Cardiac muscle cell (in vitro differentiated cells and primary cell): ENCODE data around the gene KRTAP3-3. TPM values are rescaled to one million over a fixed set of nuclear protein-coding genes. Genes with fewer than 3 reads are reported as not detected.

Experiments
- DNase-seq, 2 donors: peaks; one replicate each; pipeline versions ENCODE4 v3.0.0 to v3.0.0-alpha.2; 2010 to 2017; ENCODE audit warnings: low read depth in 1 of 2, low spot score in 1 of 2
- H3K27ac ChIP-seq: fragments of 200-600 bp; sonication (generic); 2 replicates; pipeline ENCODE4 v1.5.1; 2016
- H3K27me3 ChIP-seq: fragments of 200-600 bp; sonication (generic); 2 replicates; pipeline ENCODE4 v1.6.0; 2016; ENCODE audit warnings: control low read depth
- H3K36me3 ChIP-seq: fragments of 200-600 bp; sonication (generic); 2 replicates; pipeline ENCODE4 v1.5.1; 2016; ENCODE audit warnings: control low read depth
- H3K4me1 ChIP-seq: fragments of 200-600 bp; sonication (generic); 2 replicates; pipeline ENCODE4 v1.8.1; 2017; ENCODE audit warnings: low read depth, mild to moderate bottlenecking, mixed run types
- H3K4me3 ChIP-seq: fragments of 200-600 bp; sonication (generic); 2 replicates; pipeline ENCODE4 v1.5.1; 2016; ENCODE audit warnings: mild to moderate bottlenecking
- H3K9me3 ChIP-seq: fragments of 200-600 bp; sonication (generic); 2 replicates; pipeline ENCODE4 v1.5.1; 2017; ENCODE audit warnings: low read depth, mild to moderate bottlenecking, control low read depth
- CTCF ChIP-seq: IDR thresholded peaks from 2 replicates; pipeline ENCODE4 v1.5.1; 2012; ENCODE audit warnings: low read depth, mild to moderate bottlenecking, low read length
- polyA plus RNA-seq: library from polyadenylated mRNA; unstranded; fragments of >200 nt; fragmentation: Nextera tagmentation; extraction: Ambion mirVana; gene quantifications from 2 replicates; pipeline ENCODE4 v1.2.1, GENCODE V29; 2016
- total RNA-seq: library from RNA; depleted of rRNA; stranded (reverse); fragments of >200 nt; gene quantifications from 2 replicates; pipeline ENCODE4 v1.2.3, GENCODE V29; 2016

KRTAP3-3 gene
- total and polyA plus RNA-seq, 2 experiments from 2014 or later, result not detected

DNA sequence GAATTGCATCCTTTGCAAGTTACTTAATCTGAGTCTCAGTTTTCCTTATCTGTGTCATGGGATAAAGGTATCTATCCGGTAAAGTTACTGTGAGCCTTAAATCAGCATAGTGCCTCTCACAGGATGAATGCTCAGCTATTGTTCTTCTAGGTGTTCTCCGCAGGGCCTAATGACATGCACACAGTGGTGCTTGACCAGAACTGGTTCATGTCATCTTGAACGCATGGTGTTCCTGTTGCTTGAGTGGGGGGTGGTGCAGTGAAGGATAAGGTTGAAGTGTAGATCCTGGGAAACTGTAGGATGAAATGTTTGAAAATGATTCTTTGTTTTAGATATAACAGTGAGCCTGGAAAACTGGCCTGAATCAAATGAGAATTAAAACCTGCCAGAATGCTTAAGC is 13.8 kb downstream of the KRTAP3-3 start:
- Histone ChIP-seq H3K9me3 (no peaks in the 10 kb centered on the region), H3K36me3 (no peaks in the 10 kb centered on the region), H3K27ac (peak overlapping the region; percentile 82), H3K27me3 (peaks cover 4% of the 10 kb centered on the region), H3K4me1 (peaks cover 14% of the 10 kb centered on the region), H3K4me3 (no peak overlapping the region)
- DNase-seq, result no peak
- TF ChIP-seq CTCF, result no peak

GRCh38 chr17:40978575-40979151 is 15.3 kb downstream of the KRTAP3-3 start:
- Histone ChIP-seq H3K36me3 (no peaks in the 10 kb centered on the region), H3K27me3 (no peaks in the 10 kb centered on the region), H3K27ac (no peak overlapping the region), H3K9me3 (no peaks in the 10 kb centered on the region), H3K4me1 (peaks cover 14% of the 10 kb centered on the region), H3K4me3 (no peak overlapping the region)
- TF ChIP-seq CTCF, result no peak
- DNase-seq, result peak in 1 of 2 donors; percentile 14

DNA sequence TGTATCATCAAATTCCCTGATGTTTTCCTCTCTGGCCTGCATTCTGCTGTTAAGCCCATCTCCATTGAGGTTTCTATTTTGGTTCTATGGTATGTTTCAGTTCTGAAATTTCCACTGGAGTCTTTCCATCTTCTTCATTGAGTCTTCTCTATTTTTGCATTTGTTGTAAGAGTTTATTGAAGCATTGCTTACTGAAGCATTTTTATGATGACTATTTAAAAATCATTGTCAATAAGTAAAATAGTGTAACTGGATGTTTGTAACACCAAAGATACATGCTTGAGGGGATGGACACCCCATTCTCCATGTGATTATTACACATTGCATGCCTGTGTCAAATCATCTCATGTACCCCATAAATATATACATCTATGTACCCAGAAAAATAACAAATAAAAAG is 18.4 kb downstream of the KRTAP3-3 start:
- H3K27me3 ChIP-seq, result no peaks in the 10 kb centered on the region
- no peak overlapping the region for H3K4me3 ChIP-seq
- no peak overlapping the region for H3K27ac ChIP-seq
- H3K4me1 ChIP-seq, result peaks cover 7% of the 10 kb centered on the region
- TF ChIP-seq CTCF, result no peak
- no peaks in the 10 kb centered on the region for H3K36me3 ChIP-seq
- no peaks in the 10 kb centered on the region for H3K9me3 ChIP-seq
- no peak for DNase-seq

DNA sequence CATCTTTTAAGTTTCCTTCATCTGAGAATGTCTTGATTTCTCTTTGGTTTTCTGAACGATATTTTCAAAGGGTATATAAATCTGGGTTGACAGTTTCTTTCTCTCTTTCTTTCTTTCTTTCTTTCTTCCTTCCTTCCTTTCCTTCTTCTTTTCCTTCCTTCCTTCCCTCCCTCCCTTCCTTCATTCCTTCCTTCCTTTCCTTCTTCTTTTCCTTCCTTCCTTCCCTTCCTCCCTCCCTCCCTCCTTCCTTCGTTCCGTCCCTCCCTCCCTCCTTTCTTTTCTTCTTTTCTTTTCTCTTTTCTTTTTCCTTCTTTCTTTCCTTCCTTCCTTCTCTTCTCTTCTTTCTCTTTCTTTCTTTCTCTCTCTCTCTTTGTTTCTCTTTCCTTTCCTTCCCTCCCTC is 19.6 kb downstream of the KRTAP3-3 start:
- no peak overlapping the region for H3K27ac ChIP-seq
- no peaks in the 10 kb centered on the region for H3K36me3 ChIP-seq
- no peaks in the 10 kb centered on the region for H3K9me3 ChIP-seq
- no peaks in the 10 kb centered on the region for H3K4me1 ChIP-seq
- TF ChIP-seq CTCF, result no peak
- no peak for DNase-seq
- no peak overlapping the region for H3K4me3 ChIP-seq
- no peaks in the 10 kb centered on the region for H3K27me3 ChIP-seq

- no peak for TF ChIP-seq CTCF
These were observed 26.4 kb downstream of the KRTAP3-3 start for GRCh38 chr17:40967582-40967981.

GRCh38 chr17:40966848-40967247 is 27.1 kb downstream of the KRTAP3-3 start, which contains the start of gene KRT39:
Gene KRT39 (minus strand): TSS chr17:40966948. CDS start chr17:40966856, 92 bp downstream.
- no peak within 1 kb of the TSS for H3K27ac ChIP-seq
- no peaks in the 10 kb centered on the region for H3K4me1 ChIP-seq
- DNase-seq, result no peak
- H3K4me3 ChIP-seq, result no peak within 1 kb of the TSS
- no peaks in the 10 kb centered on the region for H3K36me3 ChIP-seq
- H3K9me3 ChIP-seq, result no peaks in the 10 kb centered on the region
- TF ChIP-seq CTCF, result no peak
- no peaks in the 10 kb centered on the region for H3K27me3 ChIP-seq

More at GRCh38 chr17:40967582-40967981, 26.4 kb downstream of the KRTAP3-3 start:
- Histone ChIP-seq H3K4me1 (no peaks in the 10 kb centered on the region), H3K9me3 (no peaks in the 10 kb centered on the region), H3K27me3 (no peaks in the 10 kb centered on the region), H3K4me3 (no peak overlapping the region), H3K27ac (no peak overlapping the region), H3K36me3 (no peaks in the 10 kb centered on the region)
- no peak for DNase-seq
